Measurements from ENCODE around the gene CDC37L1.

Gene CDC37L1

DNA sequence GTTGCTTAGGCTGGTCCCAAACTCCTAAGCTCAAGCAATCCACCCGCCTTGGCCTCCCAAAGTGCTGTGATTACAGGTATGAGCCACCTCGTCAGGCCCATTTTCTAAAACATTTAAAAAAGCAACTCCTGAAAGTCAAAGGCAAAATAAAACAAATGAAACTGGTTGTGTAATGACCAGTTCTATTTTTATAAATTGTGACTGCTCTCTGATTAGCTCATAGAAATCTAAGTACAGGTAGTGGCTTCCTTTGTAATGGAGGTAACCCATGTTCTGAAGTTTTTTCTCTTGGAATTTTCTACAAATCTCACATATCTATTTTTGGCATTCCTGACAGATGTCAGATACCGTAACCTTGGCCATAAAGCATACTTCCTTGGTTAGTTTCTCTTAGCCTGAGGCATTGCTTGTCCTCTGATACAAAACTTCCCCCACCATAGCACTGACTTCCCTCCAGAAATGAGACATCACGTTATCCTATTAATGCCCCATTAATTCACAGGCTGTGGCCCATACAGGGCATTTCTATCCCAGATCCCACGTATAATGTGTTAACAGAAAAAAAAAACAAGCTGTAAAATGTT lies 75.7 kb downstream of the CDC37L1 start:
- no peak for DNase-seq (ENCODE audit: low spot score)

DNA sequence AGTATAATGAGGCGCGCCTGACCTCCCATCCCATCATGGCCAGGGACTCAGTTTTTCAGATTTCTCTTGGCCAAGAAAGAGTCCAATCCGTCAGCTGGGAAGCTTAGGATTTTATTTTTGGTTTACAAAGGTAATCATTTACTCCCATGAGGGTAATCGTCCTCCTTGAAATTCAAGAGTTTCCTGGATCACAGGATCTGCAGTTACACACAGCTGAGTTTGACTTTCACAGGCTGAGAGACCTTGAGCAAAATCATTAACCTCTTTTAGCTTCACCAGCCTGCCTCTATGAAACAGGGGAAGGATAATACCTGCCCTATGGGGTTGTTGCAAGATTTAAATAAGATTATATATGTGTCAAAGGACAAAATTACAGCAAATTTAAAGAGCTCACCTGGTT lies 77.1 kb downstream of the CDC37L1 start:
- DNase-seq (ENCODE audit: low spot score) = no peak

Measured in COLO829 (cell line).